CD4-positive, alpha-beta T cell treated with Interleukin-17A for 4 hours (primary cell): ENCODE results near the gene RPS6KB2.
"Not testable (repeated sequence)": the region's sequence is repeated elsewhere in the genome, so short reads cannot be mapped to it uniquely, and the experiment has no call there.

Experiments
- DNase-seq: peaks from one replicate; pipeline ENCODE4 v3.0.0-alpha.2; 2020; ENCODE audit warnings: mixed read lengths

The RPS6KB2 gene

GRCh38 chr11:67445515-67445914 lies 17.2 kb downstream of the RPS6KB2 start:
- DNase-seq: no peak

- no peak for DNase-seq
These were observed 19.9 kb downstream of the RPS6KB2 start for GRCh38 chr11:67448220-67448609.

GRCh38 chr11:67449116-67449844 lies 21.0 kb downstream of the RPS6KB2 start:
- no peak for DNase-seq

GRCh38 chr11:67450796-67451657 lies 22.7 kb downstream of the RPS6KB2 start:
- no peak for DNase-seq

- no peak for DNase-seq
These were observed 23.3 kb downstream of the RPS6KB2 start for GRCh38 chr11:67451658-67451976.

GRCh38 chr11:67452141-67452952 lies 24.1 kb downstream of the RPS6KB2 start, which contains the start of gene GPR152:
GPR152 (minus strand) TSS chr11:67452729; CDS start chr11:67452724, 5 bp downstream.
- no peak for DNase-seq

- DNase-seq: no peak
These were observed 25.8 kb downstream of the RPS6KB2 start for GRCh38 chr11:67453816-67454732.

- no peak for DNase-seq
These were observed 26.8 kb downstream of the RPS6KB2 start, which contains the start of gene CABP4 for GRCh38 chr11:67455054-67455453. CABP4 (plus strand) TSS chr11:67455354; CDS start chr11:67455424, 70 bp downstream.

GRCh38 chr11:67456068-67456705 lies 27.9 kb downstream of the RPS6KB2 start:
- no peak for DNase-seq

- no peak for DNase-seq
These were observed 29.2 kb downstream of the RPS6KB2 start for GRCh38 chr11:67457453-67457852.

GRCh38 chr11:67458266-67458665 lies 30.0 kb downstream of the RPS6KB2 start:
- no peak for DNase-seq

GRCh38 chr11:67463186-67463585 lies 34.9 kb downstream of the RPS6KB2 start:
- DNase-seq: no peak

GRCh38 chr11:67463680-67464410 lies 35.6 kb downstream of the RPS6KB2 start:
- DNase-seq: no peak

GRCh38 chr11:67464411-67465188 lies 36.3 kb downstream of the RPS6KB2 start:
- DNase-seq: peak; percentile 94

- DNase-seq: no peak
These were observed 36.9 kb downstream of the RPS6KB2 start for GRCh38 chr11:67465189-67465510.

- not testable (repeated sequence) for DNase-seq
These were observed 37.2 kb downstream of the RPS6KB2 start for GRCh38 chr11:67465530-67465929.

- DNase-seq: no peak
These were observed 38.1 kb downstream of the RPS6KB2 start for GRCh38 chr11:67466367-67466766.

GRCh38 chr11:67466962-67467771 lies 38.9 kb downstream of the RPS6KB2 start:
- no peak for DNase-seq

GRCh38 chr11:67468056-67468455 lies 39.8 kb downstream of the RPS6KB2 start:
- DNase-seq: peak; percentile 42
